K562 (cell line): ENCODE measurements around the gene TMEM218.

Experiments used
- ATF2 ChIP-seq: sonication (generic); formaldehyde crosslinking; IDR thresholded peaks from 2 replicates; pipeline ENCODE4 v1.8.1; 2022; ENCODE audit warnings: missing genetic modification reagents
- BRCA1 ChIP-seq, 2 experiments: fragments of 450-650 bp in 1 of 2; sonication (generic) in 1 of 2; formaldehyde crosslinking in 1 of 2; IDR thresholded peaks; 2 replicates each; pipeline versions ENCODE4 v1.5.0 to v1.6.1; 2017 to 2020; ENCODE audit warnings: mild to moderate bottlenecking in 1 of 2, missing genetic modification reagents in 1 of 2
- ESRRA ChIP-seq: fragments of 450-650 bp; IDR thresholded peaks from 2 replicates; pipeline ENCODE4 v1.6.1; 2014; ENCODE audit warnings: low read depth, mild to moderate bottlenecking, moderate library complexity, borderline replicate concordance
- FOXM1 ChIP-seq, 2 experiments: fragments of 450-650 bp in 1 of 2; sonication (generic) in 1 of 2; formaldehyde crosslinking in 1 of 2; IDR thresholded peaks; 2 replicates each; pipeline versions ENCODE4 v1.6.1 to v1.9.0; 2017 to 2022; ENCODE audit warnings: low read depth in 2 of 2, mild to moderate bottlenecking in 2 of 2, missing genetic modification reagents in 1 of 2, moderate library complexity in 1 of 2
- HMGXB4 ChIP-seq: sonication (generic); formaldehyde crosslinking; IDR thresholded peaks from 2 replicates; pipeline ENCODE4 v1.8.1; 2023; ENCODE audit warnings: mild to moderate bottlenecking, missing genetic modification reagents
- MEIS2 ChIP-seq: fragments of 450-650 bp; IDR thresholded peaks from 2 replicates; pipeline ENCODE4 v1.6.1; 2014; ENCODE audit warnings: mild to moderate bottlenecking; ENCODE audit not compliant: partially characterized antibody
- PATZ1 ChIP-seq: fragments of 250-450 bp; sonication (Bioruptor Pico); IDR thresholded peaks from 2 replicates; pipeline ENCODE4 v1.5.0; 2020; ENCODE audit warnings: mild to moderate bottlenecking, borderline replicate concordance
- PRDM10 ChIP-seq: fragments of 450-650 bp; IDR thresholded peaks from 2 replicates; pipeline ENCODE4 v1.6.1; 2018; ENCODE audit not compliant: partially characterized antibody
- SPI1 ChIP-seq: IDR thresholded peaks from 2 replicates; pipeline ENCODE4 v1.6.1; 2011; ENCODE audit warnings: low read depth, low read length, control low read depth, borderline replicate concordance
- SRF ChIP-seq, 2 experiments: fragments of 250-450, 450-650 bp in 1 of 2; sonication (Bioruptor Pico) in 1 of 2; sonication (generic) in 1 of 2; formaldehyde crosslinking; IDR thresholded peaks; 2 replicates each; pipeline versions ENCODE4 v1.5.0 to v1.5.1; 2020 to 2022; ENCODE audit warnings: mild to moderate bottlenecking in 1 of 2, missing genetic modification reagents in 1 of 2
- TCFL5 ChIP-seq: fragments of 250-450 bp; sonication (Bioruptor Pico); conservative IDR thresholded peaks from 2 replicates; pipeline ENCODE4 v1.6.1; 2021; ENCODE audit warnings: mild to moderate bottlenecking, moderate library complexity, matching md5 sums
- ZNF561 ChIP-seq: fragments of 450-650 bp; formaldehyde crosslinking; conservative IDR thresholded peaks from 2 replicates; pipeline ENCODE4 v1.4.0; 2020; ENCODE audit warnings: mild to moderate bottlenecking, moderate library complexity
- TF ChIP-seq, protein P1 (sequence below), 3 experiments: IDR thresholded peaks in 2 of 3; conservative IDR thresholded peaks in 1 of 3; 2 replicates each; pipeline ENCODE4 v1.5.1; 2011 to 2012; ENCODE audit warnings: low read length in 3 of 3, mild to moderate bottlenecking in 3 of 3, control low read depth in 2 of 3, improper control_type of control experiment in 1 of 3, inconsistent platforms in 1 of 3, low read depth in 1 of 3, mixed read lengths in 1 of 3, moderate library complexity in 1 of 3; ENCODE audit not compliant: insufficient read depth in 2 of 3
- TF ChIP-seq, protein P2 (sequence below): fragments of 150-350 bp; IDR thresholded peaks from 2 replicates; pipeline ENCODE4 v1.6.1; 2014; ENCODE audit warnings: low read depth, mild to moderate bottlenecking, low read length, borderline replicate concordance

DNA sequence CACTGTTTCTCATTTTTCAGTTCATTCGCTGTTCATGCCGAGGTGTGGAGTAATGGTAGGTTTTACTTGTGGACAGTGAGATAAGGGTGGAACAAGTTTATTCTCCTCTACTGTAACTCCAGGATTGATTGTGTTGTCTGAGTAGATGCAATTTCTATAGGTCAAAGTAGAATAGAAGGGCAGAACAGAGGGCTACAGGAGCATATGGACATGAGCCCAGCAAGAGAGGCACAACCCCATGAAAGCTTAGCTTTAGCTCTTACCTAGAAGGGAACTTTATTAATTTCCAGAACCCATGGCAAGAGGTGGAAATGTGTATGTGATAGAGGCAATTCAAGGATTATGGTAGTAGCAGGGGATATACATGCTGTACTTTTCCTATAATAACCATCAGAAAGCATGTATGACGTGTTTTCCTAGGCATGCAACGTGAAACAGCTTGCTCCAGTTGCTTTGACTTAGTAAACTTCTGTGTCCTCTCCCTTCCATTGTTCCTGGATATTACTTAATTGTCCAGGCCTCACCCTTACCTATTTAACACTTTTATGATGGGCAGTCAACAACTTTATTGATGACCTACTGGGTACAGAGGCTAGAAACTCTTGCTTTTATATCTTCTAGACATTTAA is 62.1 kb downstream of the TMEM218 start:
- TF ChIP-seq PATZ1 (no peak), ESRRA (no peak), MEIS2 (no peak), ATF2 (CRISPR knock-in tag) (no peak), ZNF561 (CRISPR knock-in tag) (no peak), PRDM10 (no peak), TCFL5 (CRISPR knock-in tag) (no peak), FOXM1 (IDR thresholded peaks at IDR 0.05; ENCODE audit: low read depth) (no peak), FOXM1 (CRISPR knock-in tag; IDR thresholded peaks at IDR 0.05; ENCODE audit: low read depth) (no peak), BRCA1 (IDR thresholded peaks at IDR 0.05) (no peak), BRCA1 (CRISPR knock-in tag; IDR thresholded peaks at IDR 0.05) (no peak), HMGXB4 (CRISPR knock-in tag) (no peak), SPI1 (no peak), SRF (CRISPR knock-in tag; IDR thresholded peaks at IDR 0.05) (no peak)
- TF ChIP-seq, protein P1, sequence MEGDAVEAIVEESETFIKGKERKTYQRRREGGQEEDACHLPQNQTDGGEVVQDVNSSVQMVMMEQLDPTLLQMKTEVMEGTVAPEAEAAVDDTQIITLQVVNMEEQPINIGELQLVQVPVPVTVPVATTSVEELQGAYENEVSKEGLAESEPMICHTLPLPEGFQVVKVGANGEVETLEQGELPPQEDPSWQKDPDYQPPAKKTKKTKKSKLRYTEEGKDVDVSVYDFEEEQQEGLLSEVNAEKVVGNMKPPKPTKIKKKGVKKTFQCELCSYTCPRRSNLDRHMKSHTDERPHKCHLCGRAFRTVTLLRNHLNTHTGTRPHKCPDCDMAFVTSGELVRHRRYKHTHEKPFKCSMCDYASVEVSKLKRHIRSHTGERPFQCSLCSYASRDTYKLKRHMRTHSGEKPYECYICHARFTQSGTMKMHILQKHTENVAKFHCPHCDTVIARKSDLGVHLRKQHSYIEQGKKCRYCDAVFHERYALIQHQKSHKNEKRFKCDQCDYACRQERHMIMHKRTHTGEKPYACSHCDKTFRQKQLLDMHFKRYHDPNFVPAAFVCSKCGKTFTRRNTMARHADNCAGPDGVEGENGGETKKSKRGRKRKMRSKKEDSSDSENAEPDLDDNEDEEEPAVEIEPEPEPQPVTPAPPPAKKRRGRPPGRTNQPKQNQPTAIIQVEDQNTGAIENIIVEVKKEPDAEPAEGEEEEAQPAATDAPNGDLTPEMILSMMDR (IDR thresholded peaks at IDR 0.05 in 2 of 3, conservative IDR thresholded peaks at IDR 0.05 in 1 of 3; ENCODE audit: insufficient read depth in 2 of 3, low read depth in 1 of 3, low read length in 3 of 3) = no peak
- TF ChIP-seq, protein P2, sequence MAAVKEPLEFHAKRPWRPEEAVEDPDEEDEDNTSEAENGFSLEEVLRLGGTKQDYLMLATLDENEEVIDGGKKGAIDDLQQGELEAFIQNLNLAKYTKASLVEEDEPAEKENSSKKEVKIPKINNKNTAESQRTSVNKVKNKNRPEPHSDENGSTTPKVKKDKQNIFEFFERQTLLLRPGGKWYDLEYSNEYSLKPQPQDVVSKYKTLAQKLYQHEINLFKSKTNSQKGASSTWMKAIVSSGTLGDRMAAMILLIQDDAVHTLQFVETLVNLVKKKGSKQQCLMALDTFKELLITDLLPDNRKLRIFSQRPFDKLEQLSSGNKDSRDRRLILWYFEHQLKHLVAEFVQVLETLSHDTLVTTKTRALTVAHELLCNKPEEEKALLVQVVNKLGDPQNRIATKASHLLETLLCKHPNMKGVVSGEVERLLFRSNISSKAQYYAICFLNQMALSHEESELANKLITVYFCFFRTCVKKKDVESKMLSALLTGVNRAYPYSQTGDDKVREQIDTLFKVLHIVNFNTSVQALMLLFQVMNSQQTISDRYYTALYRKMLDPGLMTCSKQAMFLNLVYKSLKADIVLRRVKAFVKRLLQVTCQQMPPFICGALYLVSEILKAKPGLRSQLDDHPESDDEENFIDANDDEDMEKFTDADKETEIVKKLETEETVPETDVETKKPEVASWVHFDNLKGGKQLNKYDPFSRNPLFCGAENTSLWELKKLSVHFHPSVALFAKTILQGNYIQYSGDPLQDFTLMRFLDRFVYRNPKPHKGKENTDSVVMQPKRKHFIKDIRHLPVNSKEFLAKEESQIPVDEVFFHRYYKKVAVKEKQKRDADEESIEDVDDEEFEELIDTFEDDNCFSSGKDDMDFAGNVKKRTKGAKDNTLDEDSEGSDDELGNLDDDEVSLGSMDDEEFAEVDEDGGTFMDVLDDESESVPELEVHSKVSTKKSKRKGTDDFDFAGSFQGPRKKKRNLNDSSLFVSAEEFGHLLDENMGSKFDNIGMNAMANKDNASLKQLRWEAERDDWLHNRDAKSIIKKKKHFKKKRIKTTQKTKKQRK = no peak
